HepG2 (cell line): ENCODE results near the gene MYO18B.

ENCODE experiments used
- ATM ChIP-seq: fragments of 450-650 bp; IDR thresholded peaks from 2 replicates; pipeline ENCODE4 v1.7.1; 2017; ENCODE audit warnings: mild to moderate bottlenecking, borderline replicate concordance
- CHD4 ChIP-seq: fragments of 200-600 bp; sonication (generic); IDR thresholded peaks from 2 replicates; pipeline ENCODE4 v1.7.0; 2017; ENCODE audit warnings: mild to moderate bottlenecking, low read length, borderline replicate concordance
- HOXD1 ChIP-seq: sonication (generic); formaldehyde crosslinking; IDR thresholded peaks from 2 replicates; pipeline ENCODE4 v1.5.0; 2020; ENCODE audit warnings: missing genetic modification reagents
- TCF12 ChIP-seq, 2 experiments: fragments of 450-650 bp in 1 of 2; sonication (generic) in 1 of 2; formaldehyde crosslinking in 1 of 2; IDR thresholded peaks; 2 replicates each; pipeline versions ENCODE4 v1.6.1 to v1.8.0; 2017 to 2022; ENCODE audit warnings: antibody characterized with exemption in 1 of 2, mild to moderate bottlenecking in 1 of 2, missing genetic modification reagents in 1 of 2, moderate library complexity in 1 of 2
- ZNF18 ChIP-seq: sonication (generic); formaldehyde crosslinking; IDR thresholded peaks from 2 replicates; pipeline ENCODE4 v1.8.0; 2022; ENCODE audit warnings: mild to moderate bottlenecking, missing genetic modification reagents; ENCODE audit not compliant: insufficient replicate concordance

- TF ChIP-seq ATM (no peak), ZNF18 (CRISPR knock-in tag) (no peak), TCF12 (IDR thresholded peaks at IDR 0.05) (no peak), TCF12 (CRISPR knock-in tag; IDR thresholded peaks at IDR 0.05) (no peak), HOXD1 (no peak), CHD4 (no peak)
These were observed 186.1 kb downstream of the MYO18B start for GRCh38 chr22:25928038-25928437.
